GM19395 (cell line): ENCODE measurements around the gene VAT1L.

Experiments used
- ATAC-seq: cut with Tn5 transposase; IDR thresholded peaks from one replicate; pipeline ENCODE4 v1.9.1; 2021; ENCODE audit warnings: mild to moderate bottlenecking, moderate library complexity; ENCODE audit not compliant: unreplicated experiment

VAT1L gene

DNA sequence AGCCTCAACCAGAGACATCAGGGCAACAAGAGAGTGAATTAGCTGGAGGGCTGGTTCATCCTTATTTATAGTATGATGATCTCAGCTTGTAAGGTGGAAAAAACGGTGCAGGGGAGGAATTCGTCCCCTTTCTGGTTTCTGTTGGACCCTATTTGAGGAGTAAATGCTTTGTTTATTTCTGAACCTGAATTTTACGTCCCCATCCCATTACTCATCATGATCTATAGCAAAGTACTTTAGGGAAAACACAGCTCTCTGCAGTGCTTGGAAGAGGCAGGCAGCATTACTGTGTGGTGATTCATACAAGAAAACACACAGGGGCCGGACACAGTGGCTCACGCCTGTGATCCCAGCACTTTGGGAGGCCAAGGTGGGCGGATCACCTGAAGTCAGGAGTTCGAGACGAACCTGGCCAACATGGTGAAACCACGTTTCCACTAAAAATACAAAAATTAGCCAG is 8.0 kb upstream of the VAT1L start:
- no peak for ATAC-seq

- ATAC-seq = no peak
Observed at GRCh38 chr16:77781091-77781490, 7.3 kb upstream of the VAT1L start.

DNA sequence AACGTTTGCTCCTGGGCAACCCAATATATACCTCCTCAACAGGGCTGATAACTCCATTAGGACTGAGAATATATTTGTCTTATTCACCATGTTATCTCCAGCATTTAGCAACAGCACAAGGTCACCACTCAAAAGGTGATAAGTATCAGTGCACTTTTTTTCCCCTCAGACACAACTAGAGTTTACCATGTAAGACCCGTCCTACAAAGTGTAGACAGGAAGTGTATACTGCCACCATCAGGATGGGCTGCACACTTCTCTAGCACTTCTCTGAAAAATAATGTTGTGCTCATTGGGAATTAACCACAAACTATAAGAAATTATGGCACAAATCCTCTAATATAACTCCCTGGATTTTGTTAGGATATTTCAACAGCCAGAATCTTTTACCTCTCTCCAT is 5.7 kb upstream of the VAT1L start:
- ATAC-seq = no peak

GRCh38 chr16:77784441-77785372 is 3.7 kb upstream of the VAT1L start:
- no peak for ATAC-seq

DNA sequence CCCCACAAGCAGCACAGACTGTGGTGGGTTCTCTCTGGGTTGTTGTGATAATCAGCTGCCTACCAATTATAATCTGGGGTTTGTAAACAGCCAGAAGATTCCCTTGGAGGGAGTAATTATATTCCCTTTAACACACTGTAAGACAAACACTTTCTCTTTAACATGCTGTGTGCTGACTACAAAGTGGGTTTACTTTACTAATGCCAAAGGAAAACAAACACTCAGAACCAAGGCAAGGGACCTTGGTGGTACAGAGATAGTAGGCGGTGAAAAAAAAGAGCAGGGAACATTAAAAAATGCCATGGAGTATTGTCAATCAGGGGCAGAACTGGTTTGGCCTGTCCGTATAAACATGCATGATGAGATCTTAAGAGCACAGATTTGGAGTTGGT is 3.0 kb upstream of the VAT1L start:
- no peak for ATAC-seq

DNA sequence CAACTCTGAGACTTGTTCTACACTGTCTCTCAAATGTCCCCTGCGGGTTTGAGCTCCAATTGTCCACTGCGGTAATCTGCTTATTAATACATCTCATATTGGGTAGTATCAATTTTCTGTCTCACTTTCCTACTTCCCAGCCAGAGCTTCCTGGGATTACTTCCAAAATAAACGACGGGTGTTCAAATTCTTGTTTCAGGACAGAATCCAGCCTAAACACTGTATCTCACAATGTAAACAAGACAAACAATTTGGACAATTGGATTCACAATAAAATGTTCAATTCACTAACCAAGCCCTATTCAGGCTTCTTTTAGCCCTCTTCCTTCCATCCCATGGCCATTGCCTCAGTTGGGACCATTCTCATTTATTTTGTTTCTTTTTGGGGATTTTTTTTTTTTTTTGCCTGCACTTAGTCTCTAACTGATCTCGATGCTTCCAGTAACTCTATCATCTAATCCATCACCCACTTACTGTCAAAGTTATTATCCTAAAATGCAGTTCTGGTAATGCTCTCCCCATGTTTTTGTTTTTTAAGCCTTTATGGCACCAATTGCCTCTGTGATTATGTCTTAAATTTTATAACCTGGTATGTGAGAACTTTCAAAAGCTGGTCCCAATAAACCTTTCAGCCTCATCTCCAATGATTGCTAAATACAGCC is 2.0 kb upstream of the VAT1L start:
- no peak for ATAC-seq

DNA sequence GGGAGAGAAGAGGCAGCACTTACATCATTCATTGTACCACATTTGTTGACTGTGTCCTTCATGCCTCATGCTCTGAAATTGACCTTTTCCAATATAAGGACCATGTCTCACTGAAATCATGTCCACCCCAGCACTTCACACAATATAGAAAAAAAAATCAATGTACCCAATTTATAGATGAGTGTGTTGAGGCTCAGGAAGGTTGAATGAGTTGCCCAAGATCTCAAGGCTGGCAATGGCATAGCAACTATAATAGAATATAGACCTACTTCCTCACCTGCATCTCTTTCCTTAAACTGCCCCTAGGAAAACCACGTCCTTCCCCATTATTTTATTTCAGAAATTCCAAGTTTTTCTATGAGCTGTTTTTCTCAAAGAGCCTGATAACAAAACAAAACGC is 912 bp upstream of the VAT1L start:
- ATAC-seq = no peak

GRCh38 chr16:77789085-77790008 is 983 bp downstream of the VAT1L start:
- ATAC-seq = no peak

- ATAC-seq = no peak
Observed at GRCh38 chr16:77790009-77790372, 1.6 kb downstream of the VAT1L start.

DNA sequence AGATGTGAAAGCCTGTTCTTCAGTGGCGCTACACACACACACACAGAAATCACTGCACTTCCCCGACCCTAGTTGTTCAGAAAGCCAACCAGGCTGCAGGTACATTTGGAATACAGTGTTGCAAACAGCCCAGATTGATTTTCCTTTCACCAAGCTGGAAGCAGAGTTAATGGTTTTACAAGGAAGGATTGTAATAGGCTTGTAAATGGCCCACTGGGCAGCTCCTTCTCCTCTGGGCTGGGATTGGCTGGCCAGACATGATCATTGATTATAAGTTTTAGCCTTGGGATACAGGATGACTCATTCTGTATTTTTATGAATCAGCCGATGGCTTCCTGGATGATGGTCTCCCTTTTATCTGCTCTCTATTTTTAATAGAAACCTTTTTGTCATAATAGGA is 2.5 kb downstream of the VAT1L start:
- ATAC-seq = no peak

DNA sequence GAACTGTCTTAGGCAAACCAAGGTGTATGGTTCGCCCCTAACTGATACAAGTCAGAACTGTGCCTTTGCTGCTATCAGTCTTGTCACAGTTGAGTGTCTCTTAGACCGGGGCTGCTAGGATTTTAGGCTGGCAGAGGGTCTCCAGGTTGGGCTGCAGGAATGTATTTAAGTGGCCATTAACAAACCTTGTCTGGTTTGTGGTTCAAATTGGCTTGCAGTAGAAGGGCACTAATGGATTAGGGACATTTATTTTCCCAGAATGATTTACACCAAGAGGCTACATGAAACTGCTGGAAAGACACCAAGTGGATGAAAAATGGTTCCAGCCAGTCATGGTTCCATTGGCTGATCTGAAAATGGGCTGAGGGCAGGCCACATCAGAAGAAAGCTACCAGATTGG is 5.1 kb downstream of the VAT1L start:
- ATAC-seq = no peak

DNA sequence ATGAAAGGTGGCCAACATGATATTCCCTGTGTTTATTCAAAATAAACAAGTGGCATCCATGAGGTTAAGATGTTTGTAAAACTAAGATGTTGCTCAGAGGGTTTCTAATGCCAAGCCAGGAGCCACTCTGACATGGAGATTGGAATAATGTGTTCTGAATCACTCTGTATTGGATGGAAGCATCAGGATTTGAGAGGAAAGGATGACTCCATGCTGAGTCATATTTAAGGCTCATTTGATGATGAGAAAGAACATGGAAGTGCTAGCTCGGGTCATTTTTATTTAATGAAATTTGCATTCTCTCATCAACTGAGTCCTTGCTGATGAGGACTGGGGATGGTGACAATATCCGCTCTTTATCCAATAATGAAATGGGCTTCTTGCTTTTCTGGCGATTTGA is 6.2 kb downstream of the VAT1L start:
- no peak for ATAC-seq

GRCh38 chr16:77801817-77802216 is 13.5 kb downstream of the VAT1L start:
- no peak for ATAC-seq

GRCh38 chr16:77805398-77805797 is 17.0 kb downstream of the VAT1L start:
- ATAC-seq = no peak

DNA sequence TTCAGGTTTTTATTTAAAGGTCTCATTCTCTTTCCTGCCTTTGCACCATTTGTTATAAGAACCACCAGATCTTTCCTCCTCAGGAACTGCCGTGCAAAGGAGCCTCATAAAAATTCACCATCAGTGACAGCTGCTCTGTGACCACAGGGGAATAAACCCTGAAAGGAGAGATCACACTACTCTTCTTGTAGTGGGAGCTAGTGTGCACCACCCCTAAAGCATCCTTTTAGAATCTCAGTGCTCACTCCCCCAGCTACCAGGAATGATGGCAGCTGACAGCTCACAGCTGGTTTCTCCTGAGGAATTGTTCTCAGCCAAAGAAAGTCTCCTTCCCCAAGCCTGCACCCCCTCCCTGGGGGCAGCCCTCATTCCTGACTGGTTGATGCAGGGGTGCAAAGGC is 18.7 kb downstream of the VAT1L start:
- ATAC-seq = no peak

DNA sequence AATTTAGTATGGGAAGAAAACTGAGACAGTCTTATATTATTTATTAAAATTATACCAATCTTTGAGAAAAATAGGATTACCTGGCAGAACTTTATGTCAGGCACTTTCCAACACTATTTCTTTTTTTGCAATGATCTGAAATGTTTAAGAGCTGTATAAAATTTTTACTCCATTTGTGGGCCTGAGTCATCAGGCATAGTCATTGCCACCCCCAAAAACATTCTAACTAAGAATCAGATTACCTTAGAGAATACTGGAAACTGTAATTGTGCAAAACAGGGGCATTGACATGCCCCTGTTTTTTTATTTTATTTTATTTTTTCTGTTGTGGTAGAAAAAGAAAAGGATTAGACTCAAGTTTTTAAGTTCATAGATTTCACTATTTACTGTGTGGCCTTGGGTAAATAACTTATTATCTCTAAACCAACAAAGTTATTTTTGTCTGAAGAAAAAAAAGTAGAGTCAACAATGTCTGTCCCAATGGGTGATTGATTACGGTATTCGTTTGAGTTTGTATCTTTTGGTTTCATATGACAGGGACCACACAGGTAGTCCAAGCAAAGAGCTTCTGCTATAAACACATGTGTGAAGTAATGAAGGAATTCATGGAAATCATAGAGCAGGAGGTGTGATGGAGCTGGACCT is 24.6 kb downstream of the VAT1L start:
- no peak for ATAC-seq

- ATAC-seq = no peak
Observed at GRCh38 chr16:77816293-77816692, 27.9 kb downstream of the VAT1L start.

DNA sequence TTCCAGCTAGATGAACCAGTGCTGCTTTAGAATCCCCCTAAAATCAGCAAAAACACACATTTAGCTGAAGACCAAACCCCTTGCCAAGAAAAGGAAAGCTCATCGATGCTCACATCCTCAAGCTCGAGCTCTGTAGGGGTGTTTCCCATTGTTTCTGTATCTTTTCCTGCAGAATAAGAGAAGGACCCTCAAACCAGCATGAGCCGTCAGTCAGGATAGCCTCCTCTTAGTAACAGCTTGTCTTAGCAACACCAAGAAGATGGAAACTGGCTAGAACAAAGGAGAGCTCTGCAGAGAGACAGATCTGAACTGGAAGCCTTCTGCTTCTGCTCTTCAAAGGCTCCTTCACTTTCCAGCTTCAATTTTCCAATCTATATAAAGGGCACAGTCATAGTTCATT is 32.0 kb downstream of the VAT1L start:
- no peak for ATAC-seq

DNA sequence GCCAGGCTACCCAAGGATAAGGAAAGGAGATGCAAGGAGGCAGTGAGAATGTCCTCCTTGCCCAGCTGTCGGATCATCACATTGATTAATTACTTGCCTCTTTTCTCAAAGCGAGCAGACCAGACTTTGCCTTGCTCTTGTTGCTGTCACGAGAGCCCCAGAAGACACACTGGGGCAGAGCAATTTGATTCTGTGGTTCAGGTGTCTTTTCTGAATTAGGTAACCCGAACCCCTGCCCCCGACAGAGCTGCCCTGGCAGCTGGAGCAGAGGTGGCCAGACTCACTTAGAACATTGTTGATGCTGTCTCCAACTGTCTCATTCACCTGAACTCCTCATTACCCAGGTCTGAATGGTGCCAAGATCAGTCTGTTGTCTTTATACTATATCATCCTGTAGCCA is 34.3 kb downstream of the VAT1L start:
- ATAC-seq = no peak

GRCh38 chr16:77823067-77823466 is 34.7 kb downstream of the VAT1L start:
- no peak for ATAC-seq

DNA sequence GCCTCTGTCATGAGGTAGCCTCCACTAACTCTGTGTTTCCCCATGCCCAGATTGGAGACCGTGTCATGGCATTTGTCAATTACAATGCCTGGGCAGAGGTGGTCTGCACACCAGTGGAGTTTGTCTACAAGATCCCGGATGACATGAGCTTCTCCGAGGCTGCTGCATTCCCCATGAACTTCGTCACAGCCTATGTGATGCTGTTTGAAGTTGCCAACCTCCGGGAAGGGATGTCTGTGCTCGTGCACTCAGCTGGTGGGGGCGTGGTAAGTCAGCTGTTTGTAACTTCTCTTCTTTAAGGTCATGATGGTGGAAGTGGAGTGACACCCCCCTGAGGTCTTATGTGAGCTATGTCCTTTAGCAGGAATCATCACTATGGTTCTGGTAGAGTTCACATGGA is 36.8 kb downstream of the VAT1L start:
- no peak for ATAC-seq
